BJ (cell line): ENCODE results near the gene FOXS1. TPM values are rescaled to one million over a fixed set of nuclear protein-coding genes. Genes with fewer than 3 reads are reported as not detected.

Experiments
- CTCF ChIA-PET: fragments of 350-600 bp; formaldehyde crosslinking; extraction: SDS; loops from one replicate; lab custom pipeline; 2021; ENCODE audit warnings: antibody characterized with exemption, inconsistent platforms; lab: Yijun Ruan, JAX
- POLR2A ChIA-PET: fragments of 300-600 bp; sonication (Branson Sonifier 250); formaldehyde crosslinking; extraction: SDS; loops from one replicate; lab custom pipeline; 2021; ENCODE audit warnings: antibody characterized with exemption; lab: Charles Lee
- DNase-seq: peaks from one replicate; pipeline ENCODE4 v3.0.0-alpha.2; 2011; ENCODE audit warnings: low read depth
- H3K27me3 ChIP-seq: 2 replicates; pipeline ENCODE4 v1.6.0; 2011; ENCODE audit warnings: low read length; ENCODE audit not compliant: control insufficient read depth, insufficient read depth
- H3K36me3 ChIP-seq: 2 replicates; pipeline ENCODE4 v1.5.1; 2011; ENCODE audit warnings: low read length; ENCODE audit not compliant: control insufficient read depth, insufficient read depth
- H3K4me3 ChIP-seq: 2 replicates; pipeline ENCODE4 v1.5.1; 2011; ENCODE audit warnings: low read depth, mild to moderate bottlenecking, control low read depth, low read length
- CTCF ChIP-seq: IDR thresholded peaks from 2 replicates; pipeline ENCODE4 v1.5.1; 2011; ENCODE audit warnings: low read depth, mild to moderate bottlenecking, control low read depth, inconsistent platforms, low read length, moderate library complexity; ENCODE audit not compliant: insufficient read depth
- polyA plus RNA-seq: library from polyadenylated mRNA; depleted of rRNA; stranded (reverse); fragments of >200 nt; gene quantifications from 2 replicates; pipeline ENCODE4 v1.2.3, GENCODE V29; 2011

Gene FOXS1
- polyA plus RNA-seq, 1 experiment, result 0.05 TPM

GRCh38 chr20:31877684-31878083 is 32.3 kb upstream of the FOXS1 start:
- H3K27me3 ChIP-seq, result peaks cover 8% of the 10 kb centered on the region
- TF ChIP-seq CTCF, result no peak
- DNase-seq, result no peak
- no peak overlapping the region for H3K4me3 ChIP-seq
- CTCF ChIA-PET, result interaction anchor here (1.5 kb wide), 1 partner anchor 31 kb away, joined by 5 read pairs; no protein-coding TSS in a partner anchor
- H3K36me3 ChIP-seq, result no peaks in the 10 kb centered on the region
- POLR2A ChIA-PET, result no interaction called here

GRCh38 chr20:31875671-31876070 is 30.3 kb upstream of the FOXS1 start:
- Histone ChIP-seq H3K4me3 (no peak overlapping the region), H3K36me3 (no peaks in the 10 kb centered on the region), H3K27me3 (peaks cover 18% of the 10 kb centered on the region)
- DNase-seq, result no peak
- CTCF ChIA-PET, result no interaction called here
- POLR2A ChIA-PET, result no interaction called here
- no peak for TF ChIP-seq CTCF

- no peak overlapping the region for H3K4me3 ChIP-seq
- H3K36me3 ChIP-seq, result no peaks in the 10 kb centered on the region
- no peak for DNase-seq
- ChIA-PET POLR2A (interaction anchor here (0.7 kb wide), 1 partner anchor 85 kb away, joined by 3 read pairs; no protein-coding TSS in a partner anchor), CTCF (interaction anchor here (1.7 to 2.9 kb wide), 3 partner anchors 18 to 49 kb away, joined by 5 to 8 read pairs (median 6); no protein-coding TSS in a partner anchor)
- no peak for TF ChIP-seq CTCF
- peaks cover 31% of the 10 kb centered on the region for H3K27me3 ChIP-seq
Observed at GRCh38 chr20:31872406-31872805, 27.0 kb upstream of the FOXS1 start.

GRCh38 chr20:31871618-31871954 is 26.2 kb upstream of the FOXS1 start:
- CTCF ChIA-PET, result interaction anchor here (0.8 to 2.9 kb wide), 5 partner anchors 11 to 48 kb away, joined by 3 to 8 read pairs (median 5); no protein-coding TSS in a partner anchor
- no peak for TF ChIP-seq CTCF
- H3K36me3 ChIP-seq, result no peaks in the 10 kb centered on the region
- peaks cover 31% of the 10 kb centered on the region for H3K27me3 ChIP-seq
- POLR2A ChIA-PET, result interaction anchor here (0.7 kb wide), 1 partner anchor 86 kb away, joined by 3 read pairs; no protein-coding TSS in a partner anchor
- DNase-seq, result no peak
- H3K4me3 ChIP-seq, result no peak overlapping the region

- ChIA-PET POLR2A (no interaction called here), CTCF (interaction anchor here (0.8 to 2.9 kb wide), 5 partner anchors 11 to 48 kb away, joined by 3 to 8 read pairs (median 5); no protein-coding TSS in a partner anchor)
- DNase-seq, result no peak
- Histone ChIP-seq H3K27me3 (peaks cover 33% of the 10 kb centered on the region), H3K4me3 (no peak overlapping the region; the same call in 1 of the 2 replicates), H3K36me3 (no peaks in the 10 kb centered on the region)
- no peak for TF ChIP-seq CTCF
Observed at GRCh38 chr20:31870726-31871617, 25.6 kb upstream of the FOXS1 start.
